Tibial nerve (tissue), 4 donors: Measurements from ENCODE around the gene PLA2G3. TPM values are rescaled to one million over a fixed set of nuclear protein-coding genes. Genes with fewer than 3 reads are reported as not detected.
A peak's percentile ranks its signal among the peaks of the same experiment; 100 is the strongest.

ENCODE experiments used
- DNase-seq, 2 donors: peaks; one replicate each; pipeline ENCODE4 v3.0.0-alpha.2; 2019; ENCODE audit warnings: low spot score in 2 of 2
- H3K27ac ChIP-seq, 4 donors: fragments of 200-600 bp; sonication (generic) in 3 of 4; one replicate each; pipeline ENCODE4 v1.5.1; 2017 to 2019; ENCODE audit warnings: mild to moderate bottlenecking in 1 of 4
- H3K27me3 ChIP-seq, 2 donors: fragments of 200-600 bp; sonication (generic) in 1 of 2; one replicate each; pipeline versions ENCODE4 v1.5.1 to v1.6.0; 2017 to 2019
- H3K36me3 ChIP-seq, 3 donors: fragments of 200-600 bp; sonication (generic); one replicate each; pipeline ENCODE4 v1.5.1; 2018 to 2019
- H3K4me1 ChIP-seq, 4 donors: fragments of 200-600 bp; sonication (generic) in 3 of 4; one replicate each; pipeline ENCODE4 v1.5.1; 2017 to 2019
- H3K4me3 ChIP-seq, 4 donors: fragments of 200-600 bp; sonication (generic) in 3 of 4; one replicate each; pipeline ENCODE4 v1.5.1; 2017 to 2019; ENCODE audit warnings: mild to moderate bottlenecking in 1 of 4, moderate library complexity in 1 of 4
- H3K9me3 ChIP-seq, 4 donors: fragments of 200-600 bp; sonication (generic) in 3 of 4; one replicate each; pipeline ENCODE4 v1.5.1; 2017 to 2019
- EP300 ChIP-seq, 2 donors: sonication (generic); formaldehyde crosslinking; IDR thresholded peaks; one replicate each; pipeline ENCODE4 v1.6.1; 2017; ENCODE audit warnings: antibody characterized with exemption in 2 of 2, mild to moderate bottlenecking in 1 of 2
- POLR2A ChIP-seq, 2 donors: fragments of 450-650 bp; IDR thresholded peaks; one replicate each; pipeline ENCODE4 v1.6.1; 2017; ENCODE audit warnings: antibody characterized with exemption in 2 of 2, mild to moderate bottlenecking in 2 of 2, moderate library complexity in 2 of 2
- WGBS, 2 donors: methylation state at CpG; one replicate each; pipeline ENCODE4 v1.1.5; 2018; 5-methylcytosine and 5-hydroxymethylcytosine counted together
- total RNA-seq, 4 donors: library from RNA; depleted of rRNA; stranded (reverse); fragments of >200 nt; gene quantifications; one replicate each; pipeline ENCODE4 v1.1.0, GENCODE V29; 2016
- TF ChIP-seq, protein P1 (sequence below), 5 experiments: fragments of 200-600 bp in 3 of 5; fragments of 450-650 bp in 2 of 5; sonication (generic) in 3 of 5; IDR thresholded peaks; one replicate each; pipeline ENCODE4 v1.5.1; 2016 to 2019; ENCODE audit warnings: antibody characterized with exemption in 5 of 5, mild to moderate bottlenecking in 3 of 5, moderate library complexity in 2 of 5

The PLA2G3 gene
- total RNA-seq, 4 donors from 2014 or later: not detected

GRCh38 chr22:31107894-31108218 is 32.5 kb downstream of the PLA2G3 start:
- peaks cover 0 to 25% (median 3%) of the 10 kb centered on the region in 3 donors for H3K36me3 ChIP-seq
- no peaks in the 10 kb centered on the region for H3K9me3 ChIP-seq
- H3K4me1 ChIP-seq: peaks cover 0 to 49% (median 30%) of the 10 kb centered on the region in 4 donors
- H3K27ac ChIP-seq: peak overlapping the region; percentile 90 to 98 (median 93)
- TF ChIP-seq POLR2A (IDR thresholded peaks at IDR 0.05) (no peak), EP300 (IDR thresholded peaks at IDR 0.05) (peak in 1 of 2 donors; percentile 8)
- TF ChIP-seq, protein P1, sequence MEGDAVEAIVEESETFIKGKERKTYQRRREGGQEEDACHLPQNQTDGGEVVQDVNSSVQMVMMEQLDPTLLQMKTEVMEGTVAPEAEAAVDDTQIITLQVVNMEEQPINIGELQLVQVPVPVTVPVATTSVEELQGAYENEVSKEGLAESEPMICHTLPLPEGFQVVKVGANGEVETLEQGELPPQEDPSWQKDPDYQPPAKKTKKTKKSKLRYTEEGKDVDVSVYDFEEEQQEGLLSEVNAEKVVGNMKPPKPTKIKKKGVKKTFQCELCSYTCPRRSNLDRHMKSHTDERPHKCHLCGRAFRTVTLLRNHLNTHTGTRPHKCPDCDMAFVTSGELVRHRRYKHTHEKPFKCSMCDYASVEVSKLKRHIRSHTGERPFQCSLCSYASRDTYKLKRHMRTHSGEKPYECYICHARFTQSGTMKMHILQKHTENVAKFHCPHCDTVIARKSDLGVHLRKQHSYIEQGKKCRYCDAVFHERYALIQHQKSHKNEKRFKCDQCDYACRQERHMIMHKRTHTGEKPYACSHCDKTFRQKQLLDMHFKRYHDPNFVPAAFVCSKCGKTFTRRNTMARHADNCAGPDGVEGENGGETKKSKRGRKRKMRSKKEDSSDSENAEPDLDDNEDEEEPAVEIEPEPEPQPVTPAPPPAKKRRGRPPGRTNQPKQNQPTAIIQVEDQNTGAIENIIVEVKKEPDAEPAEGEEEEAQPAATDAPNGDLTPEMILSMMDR (IDR thresholded peaks at IDR 0.05): peak in 1 of 5 experiments; percentile 16
- DNase-seq: no peak
- no peaks in the 10 kb centered on the region for H3K27me3 ChIP-seq
- 1% methylated on average over 5 of the region's 5 CpGs for WGBS, 2 donors
- peak overlapping the region; percentile 41 to 88 (median 76) for H3K4me3 ChIP-seq

- peak; percentile 91 to 93 for DNase-seq
- Histone ChIP-seq H3K27me3 (no peaks in the 10 kb centered on the region), H3K9me3 (no peaks in the 10 kb centered on the region), H3K27ac (peak within 1 kb of the TSS; percentile 90 to 98 (median 93)), H3K36me3 (peaks cover 0 to 30% (median 3%) of the 10 kb centered on the region in 3 donors), H3K4me1 (peaks cover 0 to 55% (median 32%) of the 10 kb centered on the region in 4 donors), H3K4me3 (peak within 1 kb of the TSS; percentile 73 to 88 (median 80))
- TF ChIP-seq, protein P1 (IDR thresholded peaks at IDR 0.05): peak; percentile 80 to 98 (median 95)
- TF ChIP-seq EP300 (IDR thresholded peaks at IDR 0.05) (peak; percentile 26 to 87), POLR2A (IDR thresholded peaks at IDR 0.05) (peak; percentile 81 to 92)
- 3 to 5% methylated on average over 27 to 44 of the region's 67 CpGs for WGBS, 2 donors
Observed at GRCh38 chr22:31107178-31107893, 33.0 kb downstream of the PLA2G3 start, which contains the start of gene SELENOM. Gene SELENOM, minus strand, starts transcription at chr22:31107568. Its CDS starts 63 bp downstream, at chr22:31107505.

- Histone ChIP-seq H3K4me3 (peak overlapping the region; percentile 73 to 88 (median 80)), H3K4me1 (peaks cover 0 to 60% (median 32%) of the 10 kb centered on the region in 4 donors), H3K9me3 (no peaks in the 10 kb centered on the region), H3K27me3 (no peaks in the 10 kb centered on the region), H3K27ac (peak overlapping the region; percentile 90 to 98 (median 93)), H3K36me3 (peaks cover 0 to 36% (median 3%) of the 10 kb centered on the region in 3 donors)
- TF ChIP-seq, protein P1 (IDR thresholded peaks at IDR 0.05): no peak
- TF ChIP-seq EP300 (IDR thresholded peaks at IDR 0.05) (no peak), POLR2A (IDR thresholded peaks at IDR 0.05) (no peak)
- DNase-seq: peak in 1 of 2 donors; percentile 44
- 25 to 34% methylated on average over 14 of the region's 14 CpGs for WGBS, 2 donors
Observed at GRCh38 chr22:31106731-31107177, 33.6 kb downstream of the PLA2G3 start.

DNA sequence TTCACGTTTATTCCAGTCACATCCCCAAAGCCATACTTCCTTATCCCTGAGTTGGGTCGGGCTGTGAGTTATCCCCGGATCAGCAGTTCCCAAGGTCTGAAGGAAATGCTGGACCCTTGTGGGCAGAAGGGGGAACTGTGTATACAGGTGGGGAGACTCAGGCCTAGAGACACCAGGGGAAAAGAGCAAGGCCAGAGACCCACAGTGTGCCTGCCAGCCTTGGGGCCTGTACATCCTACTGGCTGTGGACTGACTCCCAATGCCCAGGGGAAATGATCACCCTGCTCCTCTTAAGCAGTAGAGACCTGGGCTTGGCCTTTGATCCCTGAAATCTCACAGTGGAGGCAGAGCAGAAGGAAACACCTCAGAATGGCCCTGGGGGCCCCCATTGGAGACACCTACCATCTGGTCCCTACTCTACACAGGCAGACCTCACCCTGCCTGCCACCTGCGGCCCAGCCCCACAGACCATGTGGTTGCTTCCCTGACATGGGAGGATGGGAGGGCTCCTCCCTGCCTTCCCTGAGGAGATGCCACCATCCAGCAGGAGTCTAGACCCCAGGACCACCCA is 34.2 kb downstream of the PLA2G3 start:
- Histone ChIP-seq H3K4me1 (peaks cover 0 to 65% (median 32%) of the 10 kb centered on the region in 4 donors), H3K4me3 (peak overlapping the region; percentile 73 to 88 (median 80)), H3K27me3 (no peaks in the 10 kb centered on the region), H3K27ac (peak overlapping the region; percentile 90 to 98 (median 93)), H3K36me3 (peaks cover 0 to 43% (median 3%) of the 10 kb centered on the region in 3 donors), H3K9me3 (no peaks in the 10 kb centered on the region)
- WGBS, 2 donors: 23 to 58% methylated on average over 3 to 4 of the region's 4 CpGs
- DNase-seq: no peak
- TF ChIP-seq, protein P1 (IDR thresholded peaks at IDR 0.05): peak in 2 of 5 experiments; percentile 23 to 25
- TF ChIP-seq EP300 (IDR thresholded peaks at IDR 0.05): no peak
